ENCODE results near the gene RAPGEF1.
A peak's percentile ranks its signal among the peaks of the same experiment; 100 is the strongest.
"Not testable (repeated sequence)": the region's sequence is repeated elsewhere in the genome, so short reads cannot be mapped to it uniquely, and the experiment has no call there.

RAPGEF1 gene

DNA sequence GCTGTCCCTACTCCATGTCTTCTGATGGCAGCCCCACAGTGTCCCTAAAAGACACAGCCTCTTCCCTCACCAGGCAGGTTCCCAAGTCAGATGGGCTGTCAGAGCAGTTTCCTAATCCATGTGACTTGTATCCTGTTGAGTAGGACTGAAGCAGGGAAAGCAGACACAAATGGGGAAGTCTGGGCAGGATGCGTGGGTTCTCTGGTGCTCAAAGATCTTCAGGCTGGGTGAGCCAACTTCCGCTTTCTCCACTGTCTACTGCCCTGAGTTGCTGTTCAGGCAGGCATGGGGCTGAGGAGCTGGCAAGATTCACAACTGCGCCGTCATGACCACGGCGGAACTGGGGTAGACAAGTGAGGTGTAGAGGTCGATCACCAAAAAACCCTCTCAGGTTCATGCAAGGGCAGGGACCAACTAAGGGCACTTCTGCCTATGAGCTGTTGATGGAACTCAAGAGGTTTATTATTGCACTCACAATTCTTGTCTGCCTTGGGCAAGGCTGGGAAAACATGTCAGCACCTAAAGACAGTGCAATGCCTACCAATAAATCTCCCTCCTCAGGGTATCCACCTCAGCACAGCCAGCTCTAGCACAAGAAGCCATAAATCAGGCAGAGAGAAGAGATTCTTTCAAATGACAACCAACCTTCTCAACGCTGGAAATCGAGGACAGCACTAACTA is 83.4 kb downstream of the RAPGEF1 start:
- DNase-seq = peak in 27 of 56 donors; percentile 12 to 70 (median 40)

DNA sequence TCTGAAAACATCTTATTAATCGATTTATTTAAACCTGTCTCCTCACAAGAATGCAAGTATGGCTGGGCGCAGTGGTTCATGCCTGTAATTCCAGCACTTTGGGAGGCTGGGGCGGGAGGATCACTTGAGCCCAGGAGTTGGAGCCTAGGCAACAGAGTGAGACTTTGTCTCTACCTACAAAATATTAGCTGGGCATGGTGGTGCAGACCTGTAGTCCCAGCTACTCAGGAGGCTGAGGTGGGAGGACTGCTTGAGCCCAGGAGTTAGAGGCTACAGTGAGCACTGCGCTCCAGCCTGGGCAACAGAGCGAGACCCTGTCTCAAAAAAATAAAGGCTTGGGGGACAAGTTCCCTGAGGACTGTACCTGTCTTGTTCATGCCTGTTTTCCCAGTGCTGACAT is 85.5 kb downstream of the RAPGEF1 start:
- not testable (repeated sequence) for DNase-seq

DNA sequence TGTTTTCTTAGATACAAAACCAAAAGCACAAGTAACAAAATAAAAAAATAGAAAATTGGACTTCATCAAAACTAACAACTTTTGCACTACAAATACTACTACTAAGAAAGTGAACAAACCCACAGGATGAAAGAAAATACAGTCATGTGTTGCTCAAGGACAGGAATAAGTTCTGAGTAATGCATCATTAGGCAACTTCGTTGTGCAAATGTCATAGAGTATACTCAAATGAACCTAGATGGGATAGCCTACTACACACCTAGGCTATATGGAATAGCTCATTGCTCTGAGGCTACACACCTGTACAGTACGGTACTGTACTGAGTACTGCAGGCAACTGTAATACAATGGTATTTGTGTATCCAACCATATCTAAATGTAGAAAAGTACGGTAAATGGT is 88.3 kb downstream of the RAPGEF1 start:
- no peak for DNase-seq

DNA sequence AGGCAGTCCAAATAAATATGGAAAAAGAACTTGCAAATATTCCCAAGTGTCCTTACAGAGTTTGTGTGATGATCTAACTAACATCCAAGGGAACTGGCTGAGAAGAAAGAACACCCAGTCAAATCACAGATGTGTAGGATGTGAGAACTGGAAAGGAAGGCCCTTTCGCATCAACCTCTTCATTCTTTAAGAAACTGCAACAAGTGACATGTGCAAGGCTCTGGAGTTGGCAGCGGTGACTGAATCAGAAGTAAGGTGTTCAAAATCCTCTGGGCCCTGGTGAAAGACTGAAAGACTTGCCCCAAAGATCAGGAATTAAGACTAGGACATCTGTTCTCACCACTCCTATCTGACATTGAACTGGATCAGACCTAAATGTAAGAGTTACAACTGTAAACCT is 88.7 kb downstream of the RAPGEF1 start:
- DNase-seq = no peak

DNA sequence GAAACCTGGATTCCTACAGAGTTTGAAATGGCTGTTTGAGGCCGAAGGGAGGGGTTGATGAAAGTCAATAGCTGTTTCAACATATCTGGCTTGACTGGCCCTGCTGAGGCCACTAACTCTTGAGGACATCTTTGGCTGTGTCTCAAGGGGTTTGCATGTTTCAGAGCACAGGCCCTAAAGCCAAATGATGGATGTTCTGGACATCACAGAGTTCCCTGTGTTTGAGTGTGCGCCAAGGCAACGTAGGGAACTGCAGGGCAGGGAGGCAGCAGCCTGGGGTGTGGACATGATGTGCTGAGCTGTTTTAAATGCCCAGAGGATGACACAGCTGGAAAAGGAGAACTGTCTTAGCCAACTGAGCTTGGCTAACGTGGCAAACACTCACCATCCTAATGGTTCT is 89.6 kb downstream of the RAPGEF1 start:
- DNase-seq = no peak

DNA sequence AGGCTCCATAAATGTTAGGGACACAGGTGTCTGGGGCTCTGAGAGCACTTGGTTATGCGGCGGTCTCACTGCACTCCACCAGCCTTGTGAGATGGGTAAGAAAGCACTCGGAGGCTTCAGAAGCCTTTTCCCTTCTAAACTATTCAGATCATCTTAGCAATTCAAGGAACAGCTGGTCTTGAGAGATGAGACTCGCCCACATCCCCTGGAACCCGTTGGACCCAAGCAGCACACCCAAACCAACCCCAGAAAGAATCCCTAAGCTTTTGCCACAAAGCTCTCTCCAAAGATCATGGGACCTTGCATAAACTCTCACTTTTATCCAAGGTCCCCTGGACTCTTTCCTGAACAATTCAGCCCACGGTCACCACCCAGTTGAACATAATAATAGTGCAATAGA is 90.2 kb downstream of the RAPGEF1 start:
- DNase-seq = no peak

DNA sequence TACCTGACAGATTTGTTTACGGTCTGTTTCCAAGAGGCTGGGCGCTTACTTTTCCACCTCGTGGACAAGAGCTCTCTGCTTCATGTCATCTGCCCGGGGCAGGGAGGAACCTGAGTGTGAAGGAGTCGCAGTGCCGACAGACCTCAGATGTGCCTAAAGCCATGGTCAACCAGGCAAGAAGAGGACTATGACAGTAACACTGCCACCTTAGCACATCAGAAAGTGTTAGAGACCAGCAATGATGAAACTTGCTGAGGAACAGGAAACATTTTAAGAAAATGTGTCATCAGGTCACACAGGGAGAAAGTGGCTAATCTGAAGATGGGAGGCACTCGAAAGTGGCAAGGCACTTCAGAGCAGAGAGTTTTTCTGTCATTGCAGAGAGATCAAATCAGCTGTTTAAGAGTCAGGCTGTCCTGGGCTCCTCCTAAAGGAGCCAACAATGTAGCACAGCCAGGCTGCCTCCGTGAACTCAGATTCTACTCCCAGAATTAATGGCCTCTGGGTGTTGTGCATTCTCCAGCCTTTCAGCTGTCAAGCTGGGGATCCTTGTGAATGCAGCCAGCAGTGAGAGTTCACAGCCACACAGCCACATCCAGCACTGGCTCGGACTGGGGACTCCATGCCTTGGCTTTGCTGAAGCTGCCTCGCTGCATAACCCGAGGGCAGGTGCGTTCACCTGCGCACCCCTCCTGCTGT is 94.6 kb downstream of the RAPGEF1 start:
- no peak for DNase-seq

DNA sequence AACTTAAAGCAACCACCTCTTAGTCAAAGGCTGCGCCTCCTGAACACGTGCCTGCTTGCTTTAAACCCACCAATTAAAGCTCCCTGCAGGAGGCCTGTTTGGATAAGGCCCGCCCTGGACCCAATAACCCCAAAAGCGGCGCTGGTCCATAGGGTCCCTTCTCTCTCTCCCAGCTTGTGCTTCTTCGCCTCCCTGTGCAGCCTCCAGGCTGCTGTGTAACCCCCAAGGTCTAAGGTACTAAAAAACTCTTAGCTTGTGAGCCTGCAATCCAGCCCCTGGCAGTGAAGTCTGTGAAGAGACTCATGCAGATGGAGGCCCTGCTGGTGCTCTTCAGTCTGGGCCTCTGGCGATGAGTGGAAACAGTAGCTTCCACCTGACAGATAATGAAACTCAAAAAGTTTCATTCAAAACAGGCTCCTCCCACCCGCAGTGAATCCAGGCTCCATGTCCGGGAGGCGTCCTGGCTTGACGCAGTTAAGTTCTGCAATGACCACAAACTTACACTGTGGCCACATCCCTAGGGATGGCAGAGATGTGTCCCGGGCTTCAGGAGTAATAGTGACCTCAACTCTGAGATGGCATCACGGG is 97.3 kb downstream of the RAPGEF1 start:
- DNase-seq = no peak

DNA sequence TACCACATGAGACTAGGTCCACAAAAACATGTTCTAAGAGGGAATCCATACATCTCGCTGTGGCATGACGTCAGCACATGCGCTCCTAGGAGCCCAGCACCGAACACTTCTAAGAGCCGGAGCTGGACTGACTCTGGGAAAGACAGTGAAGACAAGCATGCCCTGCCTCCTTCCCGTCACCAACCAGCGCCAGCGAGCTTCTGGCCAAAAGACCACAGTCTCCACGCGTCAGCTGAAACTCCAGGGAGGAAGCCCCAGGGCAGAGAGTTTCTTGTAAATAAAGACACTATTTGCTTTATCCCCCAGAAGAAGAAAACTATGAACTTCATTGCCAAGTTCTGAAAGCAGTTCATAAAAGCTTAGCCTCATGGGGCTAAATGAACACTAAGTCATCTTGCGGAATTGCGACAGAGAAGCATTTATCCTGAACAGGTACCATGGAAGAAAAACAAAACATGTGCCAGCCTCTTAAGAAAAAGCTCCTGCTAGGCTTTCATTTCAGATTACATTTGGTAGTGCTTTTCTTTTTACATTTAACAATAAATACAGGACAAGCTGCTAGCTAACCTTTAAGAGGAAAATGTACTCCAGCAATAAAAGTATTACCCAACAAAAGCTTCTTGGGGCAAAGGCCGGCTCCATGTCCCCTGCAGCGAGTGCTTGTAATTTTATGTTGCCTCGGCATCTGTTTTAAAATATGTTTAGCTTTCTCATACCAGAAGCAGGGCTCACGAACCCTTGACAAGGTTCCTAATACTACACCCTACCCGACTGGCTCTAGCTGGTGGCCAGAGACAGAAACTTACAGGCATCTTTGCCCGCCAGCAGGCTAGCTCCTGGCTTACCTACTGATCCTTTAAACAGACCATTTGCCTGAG is 98.0 kb downstream of the RAPGEF1 start:
- DNase-seq = peak in 28 of 56 donors; percentile 17 to 69 (median 36)

DNA sequence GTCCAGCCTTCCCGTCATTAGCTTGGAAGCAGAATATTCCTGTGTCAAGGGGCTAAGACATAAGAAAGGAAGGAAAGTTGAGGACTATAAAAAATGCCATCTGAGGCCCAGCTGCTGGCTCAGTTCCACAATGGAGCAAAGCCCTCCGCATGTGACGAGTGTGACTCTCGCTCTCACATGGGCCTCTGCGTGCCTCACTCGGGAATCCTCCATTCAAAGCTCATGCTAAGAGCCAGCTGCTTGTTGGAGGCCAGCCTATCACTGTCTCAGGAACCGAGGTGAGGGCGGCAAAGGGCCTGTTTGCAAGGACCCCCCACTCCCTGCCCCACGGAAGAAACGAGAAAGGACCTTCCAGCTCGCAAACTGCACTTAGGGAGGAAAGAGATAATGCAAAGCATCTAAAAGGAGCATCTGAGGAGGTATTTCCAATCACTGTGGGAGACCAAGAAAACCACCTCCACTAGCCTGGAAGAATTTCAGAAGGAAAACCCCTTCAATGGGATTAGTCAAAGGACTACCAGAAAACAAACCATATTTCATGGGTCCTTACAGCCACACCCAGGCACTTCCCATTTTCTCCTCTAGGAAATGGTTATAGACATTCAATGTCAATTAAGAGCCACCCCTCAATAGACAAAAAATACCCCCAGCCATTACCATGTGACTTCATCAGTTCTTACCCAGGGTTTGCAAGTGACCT is 99.3 kb downstream of the RAPGEF1 start:
- DNase-seq = peak in 5 of 56 donors; percentile 14 to 32 (median 31)

DNA sequence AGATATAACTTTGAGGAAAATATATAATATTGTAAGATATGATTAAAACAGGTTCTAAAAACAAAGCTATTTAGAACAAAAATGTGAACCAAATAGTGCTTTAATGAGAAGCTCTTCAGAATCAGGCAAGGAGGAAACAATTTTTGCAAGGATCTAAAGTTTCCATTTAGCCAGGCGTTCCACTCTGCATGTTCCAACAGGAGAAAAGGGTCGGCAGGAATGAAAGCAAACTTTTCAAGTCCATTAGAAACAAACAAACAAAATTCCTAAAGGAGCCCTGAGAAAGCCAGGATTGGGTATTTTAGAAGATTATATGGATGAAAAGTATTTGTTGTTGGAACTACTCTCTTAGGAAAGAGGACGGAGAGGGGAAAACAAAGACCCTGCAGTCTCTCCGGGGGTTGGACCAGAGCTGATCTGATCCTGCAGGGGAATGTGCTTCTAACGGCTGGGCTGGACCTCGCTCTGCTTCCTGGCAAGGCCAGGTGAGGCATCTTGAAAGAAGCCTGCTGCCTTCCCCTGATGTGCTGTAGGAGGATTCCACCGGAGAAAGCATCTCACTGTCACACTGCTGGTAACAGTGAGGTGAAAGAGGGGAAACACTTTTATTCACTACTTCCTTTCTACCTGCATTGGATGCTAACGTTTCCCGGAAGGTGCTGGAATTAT is 100.0 kb downstream of the RAPGEF1 start:
- DNase-seq = no peak

DNA sequence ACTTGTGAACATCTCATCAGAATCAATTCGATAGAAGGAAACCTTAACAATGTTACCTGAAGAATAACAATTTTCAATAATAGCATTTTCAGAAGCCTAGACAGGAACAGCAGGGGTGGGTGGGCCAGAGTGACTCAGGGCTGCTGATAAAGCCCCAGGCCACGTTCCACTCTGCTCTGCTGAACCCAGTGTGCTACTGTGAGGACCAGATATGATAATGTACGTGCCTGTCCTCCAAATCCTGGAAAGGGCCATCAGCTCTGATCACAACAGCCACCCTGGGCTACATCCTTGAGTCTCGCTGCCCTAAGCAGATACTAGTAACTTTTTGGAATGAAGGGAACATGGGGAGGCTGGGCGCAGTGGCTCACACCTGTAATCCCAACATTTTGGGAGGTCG is 103.3 kb downstream of the RAPGEF1 start:
- DNase-seq = no peak

DNA sequence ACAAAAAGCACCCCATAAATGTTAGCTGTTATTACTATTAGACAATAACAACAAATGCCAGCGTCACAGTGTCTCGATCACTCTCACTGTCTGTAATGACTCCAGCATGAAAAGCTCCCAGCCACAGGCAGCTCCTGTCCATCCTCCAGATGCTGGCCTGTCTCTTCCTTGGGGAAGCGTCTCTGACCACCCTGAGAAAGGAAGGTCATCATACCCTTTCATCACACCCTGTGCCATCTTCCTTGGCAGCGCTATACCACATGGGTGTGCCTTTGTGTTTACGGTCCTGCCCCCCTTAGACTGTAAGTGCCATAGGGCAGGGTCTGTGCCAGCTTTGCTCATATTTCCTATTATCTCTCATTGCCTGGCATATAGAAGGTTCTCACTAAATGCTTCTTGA is 104.0 kb downstream of the RAPGEF1 start:
- DNase-seq = no peak

DNA sequence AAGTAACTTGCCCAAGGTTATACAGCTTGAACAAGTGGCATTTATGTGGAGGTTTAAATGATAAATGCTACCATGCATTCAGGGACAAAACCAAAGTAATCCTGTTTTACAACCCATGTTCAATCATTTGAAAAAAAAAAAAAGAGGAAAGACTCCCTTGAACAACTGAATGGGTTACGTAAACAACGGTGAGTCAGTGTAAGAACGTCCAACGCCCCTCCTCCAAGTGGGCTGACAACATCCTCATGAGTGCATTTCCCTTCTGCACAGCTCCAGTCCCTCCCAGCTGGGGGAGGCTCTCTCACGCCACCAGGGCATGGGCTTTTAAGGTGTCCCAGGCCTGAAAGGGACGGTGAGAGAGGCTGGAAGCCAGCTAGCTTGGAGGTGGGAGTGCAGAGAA is 104.6 kb downstream of the RAPGEF1 start:
- DNase-seq = peak in 19 of 56 donors; percentile 10 to 54 (median 31)

DNA sequence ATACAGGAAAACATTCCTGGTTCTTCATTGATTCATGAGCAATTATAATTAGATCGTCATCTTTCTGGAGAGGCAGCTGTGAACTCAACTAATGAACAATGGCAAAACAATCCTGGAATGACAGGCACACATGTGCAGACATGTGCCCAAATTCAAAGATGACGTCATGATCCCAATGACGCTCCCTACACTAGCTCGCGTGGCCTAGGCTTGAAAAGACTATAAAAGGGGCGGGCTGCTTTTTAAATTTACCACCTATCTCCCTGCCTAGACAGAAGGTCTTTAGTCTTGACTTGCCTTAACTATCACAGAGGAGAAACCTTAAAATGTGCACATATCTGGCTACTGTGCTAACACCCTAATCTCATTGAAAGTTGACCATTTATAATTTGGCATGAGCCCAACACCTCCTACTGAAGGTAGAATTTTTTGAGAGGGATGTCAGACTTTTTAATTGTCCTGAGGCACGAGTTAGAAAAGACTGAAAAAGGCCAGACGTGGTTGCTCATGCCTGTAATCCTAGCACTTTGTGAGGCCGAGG is 106.3 kb downstream of the RAPGEF1 start:
- peak in 3 of 56 donors; percentile 20 to 60 (median 43) for DNase-seq

DNA sequence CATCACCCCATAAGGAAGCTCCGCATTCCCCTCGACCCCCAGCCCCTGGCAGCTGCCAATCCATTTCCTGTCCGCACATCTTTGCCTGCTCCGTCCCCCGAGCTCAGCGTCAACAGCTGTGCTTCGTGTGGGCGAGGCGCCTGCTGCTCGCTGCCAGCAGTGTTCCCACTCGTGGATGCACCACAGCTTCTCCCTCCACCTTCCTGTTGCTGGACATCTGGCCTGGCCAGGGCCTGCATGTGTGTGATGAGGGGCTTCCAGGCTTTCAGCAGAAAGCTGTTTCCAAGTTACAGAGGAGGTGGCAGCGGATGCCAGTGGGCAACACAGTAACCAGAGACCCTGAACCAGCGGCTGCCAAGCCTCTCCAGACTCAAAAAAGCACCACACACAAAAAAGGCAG is 108.6 kb downstream of the RAPGEF1 start:
- no peak for DNase-seq

DNA sequence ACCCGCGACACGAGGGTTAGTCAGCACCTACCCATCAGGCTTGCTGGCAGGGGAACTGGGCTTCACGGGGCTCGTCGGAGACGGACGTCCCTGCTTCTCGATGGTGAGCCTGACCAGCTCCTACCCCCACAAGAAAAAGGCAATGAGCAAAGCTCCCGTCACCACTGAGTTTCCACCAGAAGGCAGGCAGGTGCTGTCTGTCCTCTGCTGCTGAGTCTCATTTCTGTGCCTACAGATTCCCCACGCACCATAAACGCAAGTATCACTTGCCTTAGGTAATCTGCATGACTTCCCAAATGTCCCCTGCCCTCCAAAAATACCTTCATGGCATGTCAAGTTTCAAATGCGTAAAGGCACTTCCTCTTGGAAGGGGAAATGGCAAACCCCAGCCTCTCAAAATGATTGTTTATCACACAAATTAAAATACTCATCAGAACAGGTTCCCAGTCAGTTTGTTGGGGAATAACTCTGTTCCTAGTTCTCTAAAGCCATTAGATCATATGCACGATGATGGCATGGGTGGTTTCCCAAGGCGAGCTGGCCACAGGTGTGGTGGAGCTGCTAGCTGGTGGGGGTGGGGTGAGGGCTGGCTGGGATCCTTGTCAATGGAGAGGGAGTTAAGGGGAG is 109.6 kb downstream of the RAPGEF1 start:
- peak in 1 of 56 donors; percentile 31 for DNase-seq

DNA sequence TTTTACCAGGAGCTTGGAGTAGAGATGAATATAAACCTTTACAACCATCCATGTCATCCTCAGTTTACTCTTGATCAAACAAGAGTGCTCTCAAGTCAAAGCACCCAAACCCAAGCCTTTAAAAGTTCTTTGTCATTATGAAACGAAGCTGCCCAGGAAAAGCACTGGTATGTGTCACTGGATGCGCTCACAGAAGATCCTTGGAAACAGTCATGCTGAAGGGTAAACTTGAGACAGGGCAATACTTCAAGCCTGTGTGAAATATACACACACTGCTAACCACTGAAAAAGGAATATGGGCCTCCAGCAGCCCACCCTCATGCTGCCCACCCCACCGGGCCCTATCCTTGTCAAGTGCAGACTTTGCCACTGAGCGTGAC is 110.1 kb downstream of the RAPGEF1 start:
- DNase-seq = no peak

DNA sequence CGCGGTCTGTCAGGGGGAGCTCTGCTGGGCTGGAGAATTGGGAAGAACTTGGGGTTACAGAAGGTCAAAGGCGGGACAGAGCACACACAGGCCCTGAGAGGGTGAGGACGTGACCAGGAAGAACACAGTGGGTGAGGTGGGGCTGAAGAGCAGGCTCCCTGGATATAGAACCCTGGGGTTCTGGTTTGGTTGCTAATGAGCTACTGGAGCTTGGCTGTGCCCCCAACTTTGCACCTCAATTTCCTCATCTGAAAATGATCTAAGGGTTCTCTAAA is 110.7 kb downstream of the RAPGEF1 start:
- no peak for DNase-seq
